A204.1 (cell line): ENCODE measurements around the gene MIER2.

Experiments
- FAIRE-seq: peaks from 2 replicates; lab custom pipeline; 2012; peaks lifted over from hg19 to GRCh38; lab: Jason Lieb, UNC

The MIER2 gene

DNA sequence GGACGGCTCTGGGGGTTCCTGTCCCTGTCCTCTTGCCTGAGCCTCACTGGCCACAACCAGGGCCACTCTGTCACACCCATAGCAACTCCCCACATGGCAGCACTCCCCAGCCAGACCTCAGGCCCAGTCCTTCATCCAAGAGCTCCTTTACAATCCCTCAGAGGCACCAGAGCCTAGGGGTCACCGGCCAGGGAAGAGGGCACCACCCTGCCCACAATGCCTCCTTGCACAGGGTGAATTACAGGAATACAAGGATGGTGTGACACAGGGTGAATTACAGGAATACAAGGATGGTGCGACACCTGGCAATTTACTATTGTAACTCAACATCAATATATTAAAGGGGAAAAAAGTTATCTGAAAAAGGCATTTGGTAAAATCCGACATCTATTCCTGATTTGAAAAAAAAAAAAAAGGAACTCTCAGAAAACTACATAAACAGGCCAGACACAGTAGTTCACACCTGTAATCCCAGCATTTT is 16.5 kb downstream of the MIER2 start:
- FAIRE-seq: no peak

DNA sequence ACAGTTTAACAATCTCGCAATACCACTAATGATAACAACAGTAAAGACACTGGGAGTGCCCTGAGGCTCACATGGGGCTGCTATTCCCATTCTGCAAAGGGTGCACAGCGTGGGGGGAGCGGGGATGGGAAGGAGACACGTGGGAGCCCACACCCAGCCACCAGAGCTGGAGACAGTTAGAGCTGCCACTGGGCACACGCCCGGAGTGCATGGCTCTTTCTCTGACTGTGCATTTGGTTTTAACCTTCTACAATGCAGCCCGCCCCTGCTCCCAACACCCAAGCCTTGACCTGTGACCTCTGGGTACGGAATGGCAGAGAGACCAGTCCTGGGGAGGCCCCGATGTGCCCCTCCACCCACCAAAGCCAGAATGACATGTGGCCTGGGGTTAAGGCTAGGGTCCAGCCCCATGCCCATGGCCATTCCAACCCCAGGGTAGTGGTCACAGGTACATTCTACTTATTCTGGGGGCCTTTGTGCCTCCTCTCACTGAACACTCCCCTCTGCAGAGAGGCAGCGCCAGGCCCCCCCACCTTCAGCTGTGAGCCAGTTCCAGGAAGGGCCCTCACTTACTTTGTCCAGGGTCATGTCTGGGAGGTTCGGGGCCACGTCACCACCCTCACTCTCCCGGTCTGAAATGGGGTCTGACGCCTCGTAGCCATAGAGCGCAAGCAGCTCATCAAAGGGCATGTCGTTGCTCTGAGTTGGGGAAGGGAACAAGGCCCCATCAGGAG is 17.1 kb downstream of the MIER2 start:
- no peak for FAIRE-seq

- FAIRE-seq: no peak
These were observed 17.7 kb downstream of the MIER2 start for GRCh38 chr19:326871-327270.

GRCh38 chr19:325937-326565 is 18.5 kb downstream of the MIER2 start:
- no peak for FAIRE-seq

DNA sequence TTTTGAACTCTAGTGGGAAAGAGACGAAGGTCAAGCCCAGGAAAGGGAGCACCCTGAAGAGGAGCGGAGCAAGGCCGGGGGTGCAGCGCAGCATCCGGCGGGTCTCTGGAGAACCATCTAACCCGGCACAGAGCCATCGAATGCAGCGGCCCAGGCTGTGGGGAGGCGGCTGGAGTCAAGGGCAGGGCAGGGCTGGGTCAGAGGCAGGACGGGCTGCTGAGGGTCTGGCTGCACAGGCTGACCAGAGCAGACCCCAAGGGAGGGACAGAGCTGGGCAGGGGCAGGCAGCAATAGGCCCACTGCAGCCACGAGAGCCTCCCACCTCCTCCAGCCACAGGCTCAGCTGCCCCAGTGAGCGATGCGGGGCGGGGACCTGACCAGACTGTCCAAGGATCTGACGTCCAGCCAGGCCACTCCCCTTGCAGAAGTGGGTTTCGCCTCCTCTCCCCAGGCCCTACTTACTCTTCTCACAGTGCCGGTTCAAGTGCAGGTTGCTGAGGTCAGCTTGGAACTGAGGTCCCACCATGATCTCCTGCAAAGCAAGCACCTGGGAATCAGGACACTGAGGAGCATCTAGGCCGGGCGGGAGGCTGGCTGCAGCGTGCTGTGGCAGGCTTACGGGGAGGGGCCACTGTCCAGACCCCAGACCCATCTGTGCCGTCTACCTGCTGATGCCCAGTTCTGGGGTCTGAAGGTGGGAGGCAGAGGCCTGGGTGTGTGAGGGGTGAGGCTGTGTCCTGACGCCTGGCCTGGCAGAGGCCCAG is 19.2 kb downstream of the MIER2 start:
- FAIRE-seq: no peak

GRCh38 chr19:324716-325115 is 19.9 kb downstream of the MIER2 start:
- FAIRE-seq: no peak

DNA sequence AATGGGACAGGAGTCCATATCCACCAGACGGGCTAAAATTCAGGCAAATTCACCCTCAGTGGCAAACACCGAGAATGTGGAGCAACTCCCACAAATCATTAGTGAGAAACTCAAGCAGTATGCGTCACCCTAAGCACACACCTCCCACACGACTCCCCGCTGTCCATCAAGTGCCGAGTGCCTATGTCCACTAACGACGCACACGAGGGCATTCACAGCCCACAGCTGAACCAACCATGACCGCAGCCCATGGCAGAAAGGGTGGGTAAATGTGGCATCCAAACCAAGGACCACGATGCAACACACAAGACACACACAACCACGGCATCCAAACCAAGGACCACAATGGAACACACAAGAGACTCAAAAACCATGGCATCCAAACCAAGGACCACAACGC is 22.0 kb downstream of the MIER2 start:
- no peak for FAIRE-seq

- FAIRE-seq: no peak
These were observed 26.2 kb downstream of the MIER2 start for GRCh38 chr19:318509-318774.

DNA sequence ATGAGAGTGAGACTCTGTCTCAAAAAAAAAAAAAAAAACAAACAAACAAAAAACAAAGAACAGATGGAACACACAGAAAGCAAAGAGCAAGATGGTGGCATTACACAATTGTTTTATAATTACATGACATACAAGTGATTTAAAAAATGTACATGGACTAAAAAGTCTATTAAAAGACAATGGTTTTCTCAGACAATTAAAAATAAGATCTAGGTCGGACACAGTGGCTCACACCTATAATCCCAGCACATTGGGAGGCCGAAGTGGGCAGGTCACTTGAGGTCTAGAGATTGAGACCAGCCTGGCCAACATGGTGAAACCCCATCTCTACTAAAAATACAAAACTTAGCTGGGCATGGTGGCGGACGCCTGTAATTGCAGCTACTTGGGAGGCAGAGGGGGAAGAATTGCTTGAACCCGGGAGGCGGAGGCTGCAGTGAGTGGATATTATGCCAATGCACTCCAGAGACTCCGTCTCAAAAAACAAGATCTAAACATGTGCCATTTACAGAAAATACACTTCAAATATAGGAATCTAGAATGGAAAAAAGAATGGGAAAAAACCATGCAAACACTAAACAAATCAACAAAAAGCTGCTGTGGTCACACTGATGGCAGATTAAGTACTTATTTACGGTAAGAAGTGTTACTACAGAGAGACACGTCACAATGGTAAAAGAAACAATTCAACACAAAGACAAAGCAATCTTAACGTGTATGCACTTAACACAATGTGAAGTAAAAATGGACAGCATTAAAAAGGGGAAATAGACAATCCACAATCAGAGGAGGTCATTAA is 26.7 kb downstream of the MIER2 start:
- FAIRE-seq: no peak

GRCh38 chr19:315811-316210 is 28.8 kb downstream of the MIER2 start:
- FAIRE-seq: no peak

DNA sequence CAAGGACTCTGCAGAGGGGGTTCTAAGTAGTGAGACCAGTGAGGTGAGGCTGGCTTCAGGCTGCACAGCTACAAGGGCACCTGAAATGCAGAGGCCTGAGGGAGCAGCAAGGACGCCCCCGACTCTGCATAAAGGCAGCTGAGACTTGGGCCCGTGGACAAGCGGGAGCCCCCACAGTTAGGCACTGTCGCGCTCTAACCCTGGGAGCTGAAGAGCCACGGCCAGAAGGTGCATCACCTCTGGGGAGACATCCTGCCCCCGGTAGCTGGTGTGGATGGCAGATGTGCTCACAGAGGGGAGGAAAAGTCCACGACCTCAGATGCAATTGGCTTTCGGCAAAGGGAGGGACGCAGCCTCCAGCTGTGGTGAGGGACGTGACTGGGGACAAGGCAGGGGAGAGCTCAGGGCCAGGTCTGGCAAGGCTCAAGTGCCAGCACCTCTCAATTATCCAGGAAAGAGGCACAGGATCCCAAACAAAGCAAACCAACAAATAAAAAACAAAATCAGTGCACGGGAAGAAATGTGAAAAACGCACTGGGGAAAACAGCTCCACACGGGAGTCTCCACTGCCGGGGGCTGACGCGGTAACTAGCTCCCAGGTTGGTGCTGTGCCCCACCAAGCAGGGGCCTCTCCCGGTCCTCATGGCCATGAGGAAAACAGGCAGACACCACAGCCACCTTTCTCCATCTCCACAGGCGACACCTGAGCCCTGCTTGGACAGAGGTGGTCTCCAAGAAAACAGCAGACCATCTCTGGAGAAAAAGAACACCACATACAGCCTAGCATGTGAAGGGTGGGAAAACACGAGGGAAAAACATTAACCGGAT is 30.4 kb downstream of the MIER2 start:
- no peak for FAIRE-seq

- FAIRE-seq: no peak
These were observed 31.2 kb downstream of the MIER2 start for GRCh38 chr19:313169-313987.

- FAIRE-seq: no peak
These were observed 32.8 kb downstream of the MIER2 start for GRCh38 chr19:311813-312261.

DNA sequence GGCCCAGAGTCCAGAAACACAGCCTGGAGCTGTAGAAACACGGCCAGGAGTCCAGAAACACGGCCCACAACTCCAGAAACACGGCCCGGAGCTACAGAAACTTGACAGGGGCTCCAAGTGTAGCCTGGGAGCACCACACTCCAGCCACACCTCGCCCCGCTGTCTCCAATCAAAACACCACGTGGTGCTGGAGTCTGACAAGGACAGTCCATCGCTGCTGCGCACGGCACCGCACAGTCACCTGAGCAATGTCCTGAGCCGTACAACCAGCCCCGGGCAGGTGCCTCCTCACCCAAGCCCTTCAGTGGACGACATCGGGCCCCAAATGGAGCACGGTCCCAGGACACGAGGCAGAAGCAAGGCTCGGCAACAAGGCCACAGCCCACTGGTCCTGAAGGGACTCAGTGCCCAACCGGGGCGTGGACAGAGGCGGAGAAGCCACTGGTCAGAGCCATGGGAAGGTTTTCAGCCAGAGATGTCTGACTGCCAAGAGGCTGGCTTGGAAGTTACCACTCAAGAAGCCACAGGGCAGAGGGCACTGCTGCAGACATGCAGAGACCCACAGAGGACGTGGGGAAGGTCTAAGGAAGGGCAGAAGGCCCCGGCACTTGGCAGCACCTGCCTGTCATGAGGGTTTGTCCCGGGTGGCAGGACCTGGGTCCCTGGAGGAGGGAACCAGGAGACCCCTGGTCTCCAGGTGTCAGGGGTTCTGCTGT is 33.7 kb downstream of the MIER2 start:
- FAIRE-seq: no peak

DNA sequence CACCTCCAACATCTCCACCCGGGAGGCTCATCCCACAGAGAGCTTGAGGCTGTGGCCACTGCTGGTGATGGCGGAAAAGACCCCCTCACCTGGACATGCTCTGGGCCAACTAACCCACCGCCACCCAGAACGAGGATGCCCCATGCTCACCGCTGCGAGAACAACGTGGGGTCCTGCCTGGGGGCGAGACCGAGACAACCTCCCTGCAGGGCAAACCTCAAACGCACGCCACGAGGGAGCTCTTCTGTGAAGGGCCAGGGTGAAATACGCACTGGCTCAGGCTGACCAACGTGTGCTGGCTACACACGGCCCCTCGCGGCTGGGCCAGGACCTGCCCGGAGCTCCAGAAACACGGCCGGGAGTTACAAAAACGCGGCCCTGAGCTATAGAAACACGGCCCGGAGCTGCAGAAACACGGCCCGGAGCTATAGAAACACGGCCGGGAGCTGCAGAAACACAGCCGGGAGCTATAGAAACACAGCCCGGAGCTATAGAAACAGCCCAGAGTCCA is 34.4 kb downstream of the MIER2 start:
- FAIRE-seq: no peak

DNA sequence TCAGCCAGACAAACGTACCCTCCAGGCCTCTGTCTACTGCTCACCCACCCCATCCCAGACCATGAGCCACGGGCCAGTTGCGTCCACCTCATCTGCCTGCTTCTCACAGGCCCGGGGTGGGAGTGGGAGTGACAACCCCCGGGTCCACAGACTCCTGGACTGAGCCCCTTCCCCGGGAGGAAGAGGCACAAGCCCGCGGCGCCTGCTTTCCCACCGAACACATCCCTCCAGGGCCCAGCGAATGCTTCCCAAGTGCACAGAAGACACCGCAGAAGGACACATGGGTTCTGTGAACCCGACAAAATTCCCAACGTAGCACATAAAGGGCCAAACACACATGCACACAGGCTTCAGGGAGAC is 35.4 kb downstream of the MIER2 start:
- no peak for FAIRE-seq

- no peak for FAIRE-seq
These were observed 36.0 kb downstream of the MIER2 start for GRCh38 chr19:308471-309205.

GRCh38 chr19:307793-308420 is 36.7 kb downstream of the MIER2 start:
- no peak for FAIRE-seq

- no peak for FAIRE-seq
These were observed 37.5 kb downstream of the MIER2 start for GRCh38 chr19:307111-307531.
